Activated naive CD4-positive, alpha-beta T cell treated with anti-CD3 and anti-CD28 coated beads, Interleukin-2, amount 50 U/mL, for 72 hours (primary cell): ENCODE results near the gene NTMT2. TPM values are rescaled to one million over a fixed set of nuclear protein-coding genes. Genes with fewer than 3 reads are reported as not detected.
"Not testable (repeated sequence)": the region's sequence is repeated elsewhere in the genome, so short reads cannot be mapped to it uniquely, and the experiment has no call there.

Experiments used
- ATAC-seq, 2 donors: fragments of 150-1000 bp; cut with Tn5 transposase; 2 replicates each; pipeline ENCODE4 v1.10.0; 2021; ENCODE audit warnings: mild to moderate bottlenecking in 2 of 2, moderate library complexity in 2 of 2
- DNase-seq, 2 donors: peaks; one replicate each; pipeline ENCODE4 v3.0.0; 2021 to 2022; ENCODE audit warnings: low spot score in 2 of 2
- H3K27ac Mint-ChIP-seq, 2 donors: one replicate each; pipeline ENCODE4 v1.8.0; 2022; ENCODE audit warnings: mild to moderate bottlenecking in 2 of 2, mixed read lengths in 2 of 2
- H3K36me3 Mint-ChIP-seq, 2 donors: one replicate each; pipeline ENCODE4 v1.8.0; 2022; ENCODE audit warnings: mixed read lengths in 2 of 2
- H3K9me3 Mint-ChIP-seq, 2 donors: one replicate each; pipeline ENCODE4 v1.8.0; 2022; ENCODE audit warnings: mixed read lengths in 2 of 2
- total RNA-seq, 2 donors: library from RNA; stranded (reverse); gene quantifications; one replicate each; pipeline ENCODE4 v1.2.3, GENCODE V29; 2022

NTMT2 gene
- total RNA-seq: not detected

- no peak within 1 kb of the TSS for H3K27ac Mint-ChIP-seq
- peaks cover 9 to 16% of the 10 kb centered on the region in 2 donors for H3K9me3 Mint-ChIP-seq
- ATAC-seq: peak; percentile 71 to 78
Measured at GRCh38 chr1:170145770-170146676, at the start of gene NTMT2. TSS of gene NTMT2 (plus strand) at chr1:170145959. CDS start at chr1:170146108, 149 bp downstream.

GRCh38 chr1:170095976-170096748 lies 49.6 kb upstream of the NTMT2 start:
- DNase-seq (no peak), ATAC-seq (no peak)
- Mint-ChIP-seq H3K27ac (no peak overlapping the region), H3K9me3 (peaks cover 0 to 4% of the 10 kb centered on the region in 2 donors), H3K36me3 (no peaks in the 10 kb centered on the region)

More at GRCh38 chr1:170145770-170146676, at the start of gene NTMT2:
- no peak for DNase-seq
- H3K36me3 Mint-ChIP-seq: peaks cover 13 to 14% of the 10 kb centered on the region in 2 donors

DNA sequence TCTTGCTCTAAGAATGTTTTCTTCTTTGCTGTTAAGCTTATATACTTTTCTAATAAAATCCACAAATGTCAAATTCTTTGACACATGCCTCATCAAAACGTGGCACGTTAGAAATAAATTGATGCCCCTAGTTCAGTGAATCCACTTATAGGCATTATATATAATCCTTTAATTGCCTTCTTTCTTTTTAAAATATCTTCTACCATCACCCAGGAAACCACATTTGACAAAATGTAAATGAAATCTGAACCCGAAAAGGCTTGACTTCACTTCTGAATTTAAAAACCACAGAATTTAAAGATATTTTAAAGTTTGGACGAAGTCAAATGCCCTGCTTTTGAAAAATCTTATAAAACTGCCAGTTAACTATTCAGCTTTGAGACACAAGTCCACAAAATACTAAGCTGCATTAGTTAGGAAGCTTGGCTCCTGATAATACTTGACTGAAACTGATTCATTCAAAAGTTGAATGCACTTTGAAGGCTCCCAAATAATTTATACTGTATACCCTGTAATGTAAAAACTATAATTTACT lies 48.9 kb upstream of the NTMT2 start:
- Mint-ChIP-seq H3K9me3 (peaks cover 0 to 4% of the 10 kb centered on the region in 2 donors), H3K27ac (no peak overlapping the region), H3K36me3 (no peaks in the 10 kb centered on the region)
- ATAC-seq: no peak
- DNase-seq: no peak

GRCh38 chr1:170097449-170097948 lies 48.3 kb upstream of the NTMT2 start:
- ATAC-seq (no peak), DNase-seq (no peak)
- H3K36me3 Mint-ChIP-seq: no peaks in the 10 kb centered on the region
- no peak overlapping the region for H3K27ac Mint-ChIP-seq
- H3K9me3 Mint-ChIP-seq: peaks cover 0 to 4% of the 10 kb centered on the region in 2 donors

- not testable (repeated sequence) for H3K27ac Mint-ChIP-seq, ATAC-seq, DNase-seq, H3K36me3 Mint-ChIP-seq
- peaks cover 4 to 11% of the 10 kb centered on the region in 2 donors for H3K9me3 Mint-ChIP-seq
Measured at GRCh38 chr1:170113140-170113539, 32.6 kb upstream of the NTMT2 start.

DNA sequence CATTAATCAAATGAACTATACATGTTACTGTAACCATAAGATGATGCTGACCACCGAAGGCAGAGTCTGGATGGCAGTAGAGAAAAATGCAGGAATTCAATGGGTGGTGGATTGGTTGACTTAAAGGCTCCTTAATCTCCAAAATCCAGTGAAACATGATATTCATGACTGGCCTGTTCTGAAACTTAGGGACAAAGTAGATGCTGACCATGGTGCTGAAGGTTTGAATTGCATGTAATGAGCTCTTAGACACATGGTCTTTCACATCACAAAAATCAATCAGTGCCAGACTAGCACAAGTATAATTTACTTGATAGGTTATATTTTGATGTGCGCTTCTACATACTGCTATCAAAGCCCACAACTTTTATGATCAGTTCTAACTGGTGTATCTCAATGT lies 30.9 kb upstream of the NTMT2 start:
- no peak for DNase-seq
- Mint-ChIP-seq H3K36me3 (peaks cover 0 to 5% of the 10 kb centered on the region in 2 donors), H3K9me3 (peaks cover 6 to 11% of the 10 kb centered on the region in 2 donors), H3K27ac (no peak overlapping the region)
- ATAC-seq: no peak

- no peak for ATAC-seq
- no peak for DNase-seq
- Mint-ChIP-seq H3K36me3 (peaks cover 0 to 5% of the 10 kb centered on the region in 2 donors), H3K9me3 (peaks cover 9 to 14% of the 10 kb centered on the region in 2 donors), H3K27ac (no peak overlapping the region)
Measured at GRCh38 chr1:170122366-170122765, 23.4 kb upstream of the NTMT2 start.

- Mint-ChIP-seq H3K9me3 (peaks cover 9 to 12% of the 10 kb centered on the region in 2 donors), H3K36me3 (peaks cover 0 to 5% of the 10 kb centered on the region in 2 donors), H3K27ac (no peak overlapping the region)
- no peak for ATAC-seq
- DNase-seq: no peak
Measured at GRCh38 chr1:170125269-170125668, 20.5 kb upstream of the NTMT2 start.

GRCh38 chr1:170126696-170127095 lies 19.1 kb upstream of the NTMT2 start:
- DNase-seq: no peak
- Mint-ChIP-seq H3K27ac (no peak overlapping the region), H3K36me3 (peaks cover 0 to 5% of the 10 kb centered on the region in 2 donors), H3K9me3 (peaks cover 9 to 12% of the 10 kb centered on the region in 2 donors)
- ATAC-seq: peak; percentile 59 to 62

DNA sequence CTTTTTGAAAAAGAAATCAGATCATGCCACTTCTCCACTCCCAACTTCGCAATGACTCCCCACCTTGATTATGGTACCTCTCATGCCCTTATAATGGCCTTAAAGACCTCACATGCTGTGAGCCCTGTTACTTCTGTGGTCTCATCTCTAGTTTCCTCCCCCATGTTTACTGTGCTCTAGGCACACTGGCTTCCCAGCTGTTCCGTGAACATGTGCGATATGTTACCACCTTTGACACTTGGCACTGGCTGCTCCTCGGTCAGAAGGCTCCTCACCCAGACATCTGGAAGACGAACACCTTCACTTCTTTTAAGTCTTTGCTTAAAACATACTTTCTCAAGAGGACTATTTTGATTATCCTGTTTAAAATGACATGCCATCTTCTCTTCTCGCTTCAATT lies 14.3 kb upstream of the NTMT2 start:
- ATAC-seq (no peak), DNase-seq (no peak)
- Mint-ChIP-seq H3K36me3 (no peaks in the 10 kb centered on the region), H3K9me3 (no peaks in the 10 kb centered on the region), H3K27ac (no peak overlapping the region)

DNA sequence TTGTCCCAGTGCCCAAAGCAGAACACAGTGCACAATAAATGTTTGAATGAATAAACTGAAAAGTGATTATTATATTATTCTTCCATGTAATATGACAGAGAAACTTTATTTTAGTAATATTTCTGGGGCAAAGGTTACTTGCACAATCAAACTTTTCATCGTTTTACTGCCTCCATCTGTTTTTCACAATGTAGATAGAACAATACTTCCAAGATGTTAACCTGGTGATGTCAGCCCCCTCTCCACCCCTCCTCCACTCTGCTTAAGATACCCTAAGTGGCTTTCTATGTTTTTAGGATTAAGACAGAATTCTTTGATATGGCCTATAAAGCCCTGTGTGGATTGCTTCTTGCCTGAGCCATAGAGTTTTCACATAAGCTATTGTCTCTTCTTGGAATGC lies 13.8 kb upstream of the NTMT2 start:
- H3K9me3 Mint-ChIP-seq: no peaks in the 10 kb centered on the region
- DNase-seq (no peak), ATAC-seq (no peak)
- no peaks in the 10 kb centered on the region for H3K36me3 Mint-ChIP-seq
- no peak overlapping the region for H3K27ac Mint-ChIP-seq

- DNase-seq: no peak
- H3K27ac Mint-ChIP-seq: no peak overlapping the region
- no peak for ATAC-seq
- no peaks in the 10 kb centered on the region for H3K36me3 Mint-ChIP-seq
- H3K9me3 Mint-ChIP-seq: no peaks in the 10 kb centered on the region
Measured at GRCh38 chr1:170133766-170134495, 11.8 kb upstream of the NTMT2 start.

GRCh38 chr1:170134521-170134920 lies 11.2 kb upstream of the NTMT2 start:
- H3K36me3 Mint-ChIP-seq: no peaks in the 10 kb centered on the region
- no peaks in the 10 kb centered on the region for H3K9me3 Mint-ChIP-seq
- DNase-seq (no peak), ATAC-seq (no peak)
- no peak overlapping the region for H3K27ac Mint-ChIP-seq

- DNase-seq (no peak), ATAC-seq (no peak)
- Mint-ChIP-seq H3K36me3 (peaks cover 13 to 14% of the 10 kb centered on the region in 2 donors), H3K9me3 (peaks cover 9 to 15% of the 10 kb centered on the region in 2 donors), H3K27ac (no peak overlapping the region)
Measured at GRCh38 chr1:170140371-170140770, 5.4 kb upstream of the NTMT2 start.

- Mint-ChIP-seq H3K36me3 (peaks cover 13 to 14% of the 10 kb centered on the region in 2 donors), H3K9me3 (peaks cover 9 to 16% of the 10 kb centered on the region in 2 donors), H3K27ac (no peak overlapping the region)
- DNase-seq: no peak
- ATAC-seq: no peak
Measured at GRCh38 chr1:170145061-170145460, 698 bp upstream of the NTMT2 start.

DNA sequence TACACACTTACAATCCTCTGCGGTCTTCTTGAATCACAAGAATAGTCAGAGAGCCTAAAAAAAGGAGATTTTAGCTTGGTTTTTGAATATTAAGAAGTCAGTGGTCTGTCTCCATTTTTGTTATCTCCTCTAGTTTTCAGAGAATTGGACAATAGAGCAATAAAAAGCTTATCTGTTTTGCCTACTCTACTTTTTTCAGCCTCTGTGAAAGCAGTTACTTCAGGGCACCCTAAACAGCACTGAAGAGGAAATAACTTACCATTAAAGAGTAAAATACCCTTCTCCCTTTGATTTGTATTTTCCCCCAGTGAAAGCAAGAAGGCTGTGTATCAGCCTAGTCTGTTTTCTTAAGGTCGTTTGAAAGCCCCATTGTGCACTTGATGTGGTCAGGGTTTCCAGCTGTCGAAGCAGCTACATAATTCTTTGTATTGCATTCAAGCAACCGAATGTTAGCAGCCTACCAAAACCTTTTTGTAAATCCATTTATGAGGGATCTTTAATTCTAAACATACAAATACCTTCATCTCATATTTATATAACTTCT lies 1.0 kb downstream of the NTMT2 start:
- H3K27ac Mint-ChIP-seq: no peak overlapping the region
- H3K36me3 Mint-ChIP-seq: peaks cover 13 to 14% of the 10 kb centered on the region in 2 donors
- DNase-seq (no peak), ATAC-seq (peak in 1 of 2 donors; percentile 43)
- H3K9me3 Mint-ChIP-seq: peaks cover 9 to 16% of the 10 kb centered on the region in 2 donors
